Ishikawa (cell line): ENCODE results near the gene IER2.

Source experiments
- CEBPB ChIP-seq: IDR thresholded peaks from 2 replicates; pipeline ENCODE4 v1.6.1; 2012
- FOXM1 ChIP-seq: IDR thresholded peaks from 2 replicates; pipeline ENCODE4 v1.6.1; 2012; ENCODE audit warnings: low read depth, borderline replicate concordance
- MAX ChIP-seq: IDR thresholded peaks from 2 replicates; pipeline ENCODE4 v1.6.1; 2012
- RAD21 ChIP-seq: IDR thresholded peaks from 2 replicates; pipeline ENCODE4 v1.6.1; 2012; ENCODE audit warnings: low read depth
- REST ChIP-seq: IDR thresholded peaks from 2 replicates; pipeline ENCODE4 v1.6.1; 2012; ENCODE audit warnings: low read depth, mild to moderate bottlenecking
- TAF1 ChIP-seq: IDR thresholded peaks from 2 replicates; pipeline ENCODE4 v1.6.1; 2012; ENCODE audit warnings: low read depth, mild to moderate bottlenecking
- TCF12 ChIP-seq: IDR thresholded peaks from 2 replicates; pipeline ENCODE4 v1.6.1; 2012; ENCODE audit warnings: low read depth
- TEAD4 ChIP-seq: IDR thresholded peaks from 2 replicates; pipeline ENCODE4 v1.6.1; 2012
- USF1 ChIP-seq: IDR thresholded peaks from 2 replicates; pipeline ENCODE4 v1.6.1; 2012
- YY1 ChIP-seq: IDR thresholded peaks from 2 replicates; pipeline ENCODE4 v1.6.1; 2012; ENCODE audit warnings: low read depth

- no peak for TF ChIP-seq USF1
- TF ChIP-seq FOXM1: no peak
- TF ChIP-seq RAD21: no peak
- TF ChIP-seq CEBPB: no peak
- peak; percentile 58; the same call in 1 of the 2 replicates for TF ChIP-seq YY1
- TF ChIP-seq TAF1: no peak
- TF ChIP-seq MAX: 0 out of 2 replicates have a peak, but pooled peaks have one; percentile 2
- TF ChIP-seq TCF12: no peak
- TF ChIP-seq REST: no peak
- no peak for TF ChIP-seq TEAD4
Measured at GRCh38 chr19:13150931-13151604, 857 bp downstream of the IER2 start.
